Type B pancreatic cell (in vitro differentiated cells): ENCODE results near the gene SDK1. TPM values are rescaled to one million over a fixed set of nuclear protein-coding genes. Genes with fewer than 3 reads are reported as not detected.
A peak's percentile ranks its signal among the peaks of the same experiment; 100 is the strongest.

Experiments
- DNase-seq: peaks from one replicate; pipeline ENCODE4 v3.0.0; 2021; ENCODE audit warnings: mixed read lengths; ENCODE audit not compliant: unreplicated experiment; ENCODE audit errors: extremely low spot score
- H3K27ac Mint-ChIP-seq: 2 replicates; pipeline ENCODE4 v1.8.0; 2021; ENCODE audit warnings: mild to moderate bottlenecking, mixed read lengths
- H3K27me3 Mint-ChIP-seq: 2 replicates; pipeline ENCODE4 v1.8.0; 2021; ENCODE audit warnings: mixed read lengths
- H3K36me3 Mint-ChIP-seq: 2 replicates; pipeline ENCODE4 v1.8.0; 2021; ENCODE audit warnings: mixed read lengths
- H3K4me1 Mint-ChIP-seq: one replicate; pipeline ENCODE4 v1.8.0; 2021; ENCODE audit warnings: mixed read lengths; ENCODE audit not compliant: unreplicated experiment
- H3K4me3 Mint-ChIP-seq: 2 replicates; pipeline ENCODE4 v1.8.0; 2021; ENCODE audit warnings: mild to moderate bottlenecking, mixed read lengths
- H3K9me3 Mint-ChIP-seq: 2 replicates; pipeline ENCODE4 v1.8.0; 2021; ENCODE audit warnings: mixed read lengths
- CTCF ChIP-seq: fragments of 200-600 bp; sonication (generic); conservative IDR thresholded peaks from 2 replicates; pipeline ENCODE4 v1.5.0; 2021; ENCODE audit warnings: antibody characterized with exemption, mild to moderate bottlenecking
- total RNA-seq: library from RNA; stranded (reverse); gene quantifications from 2 replicates; pipeline ENCODE4 v1.2.1, GENCODE V29; 2021; ENCODE audit warnings: low replicate concordance

The SDK1 gene
- total RNA-seq, 1 donor from 2014 or later = 26.1 TPM

GRCh38 chr7:3301831-3302618 is 973 bp downstream of the SDK1 start:
- Mint-ChIP-seq H3K27me3 (peaks cover 28% of the 10 kb centered on the region), H3K27ac (peak overlapping the region; percentile 86), H3K4me1 (peaks cover 21% of the 10 kb centered on the region), H3K4me3 (peak overlapping the region; percentile 92), H3K9me3 (no peaks in the 10 kb centered on the region), H3K36me3 (no peaks in the 10 kb centered on the region)
- no peak for DNase-seq
- TF ChIP-seq CTCF = peak; percentile 63

DNA sequence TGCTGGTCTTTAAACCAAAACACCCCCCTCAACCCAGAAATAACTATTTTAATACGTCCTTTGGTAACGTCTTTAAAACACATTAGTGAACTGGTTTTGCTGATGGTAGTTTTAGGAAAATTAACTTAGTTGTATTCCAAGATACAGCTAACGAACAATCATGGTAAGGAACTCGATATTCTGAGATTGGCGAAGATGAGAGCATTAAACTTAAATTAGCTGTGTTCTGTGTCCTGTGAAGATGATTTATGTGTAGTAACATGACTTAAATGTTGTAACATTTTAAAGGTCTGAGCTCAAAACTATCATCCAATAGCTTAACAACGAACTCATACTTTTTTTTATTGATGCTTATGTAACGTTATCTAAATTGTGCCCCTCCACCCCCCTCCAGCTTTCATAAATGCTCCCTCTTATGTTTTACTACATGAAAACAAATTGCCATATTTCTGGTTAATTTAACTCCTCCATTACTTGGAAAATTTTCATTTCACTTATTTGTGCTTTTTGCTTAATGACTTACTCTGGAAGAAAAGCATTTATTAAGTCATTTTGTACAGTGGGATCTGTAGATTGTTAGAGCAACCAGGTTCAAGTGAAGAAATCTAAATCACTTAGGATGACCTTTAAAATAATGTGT is 1.7 kb downstream of the SDK1 start:
- no peak for DNase-seq
- Mint-ChIP-seq H3K4me3 (peak overlapping the region; percentile 92), H3K9me3 (no peaks in the 10 kb centered on the region), H3K4me1 (peaks cover 21% of the 10 kb centered on the region), H3K27me3 (peaks cover 25% of the 10 kb centered on the region), H3K27ac (peak overlapping the region; percentile 86), H3K36me3 (no peaks in the 10 kb centered on the region)
- no peak for TF ChIP-seq CTCF

GRCh38 chr7:3304131-3304530 is 3.1 kb downstream of the SDK1 start:
- H3K4me1 Mint-ChIP-seq = peaks cover 24% of the 10 kb centered on the region
- no peaks in the 10 kb centered on the region for H3K36me3 Mint-ChIP-seq
- TF ChIP-seq CTCF = no peak
- no peak overlapping the region for H3K27ac Mint-ChIP-seq
- H3K27me3 Mint-ChIP-seq = peaks cover 22% of the 10 kb centered on the region
- no peak for DNase-seq
- no peaks in the 10 kb centered on the region for H3K9me3 Mint-ChIP-seq
- H3K4me3 Mint-ChIP-seq = peak overlapping the region; percentile 70

DNA sequence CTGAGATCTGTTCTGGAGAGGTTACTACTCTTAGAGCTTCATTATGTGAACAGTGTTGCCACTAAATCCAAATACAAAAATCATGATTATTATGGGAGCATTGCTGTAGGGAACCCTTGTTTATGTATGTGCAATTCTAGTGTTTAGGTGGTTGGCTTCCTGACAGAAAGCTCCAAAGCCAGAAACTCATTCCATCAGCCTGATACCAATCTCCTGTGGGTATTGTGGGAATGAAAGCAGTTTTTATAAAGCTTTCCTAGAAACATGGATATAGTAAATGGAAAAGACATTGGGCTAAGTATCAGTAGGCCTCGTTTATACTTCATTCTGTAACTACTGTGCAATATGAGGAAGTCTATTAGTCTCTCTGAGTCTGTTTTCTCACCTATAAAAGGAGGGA is 6.4 kb downstream of the SDK1 start:
- Mint-ChIP-seq H3K27ac (no peak overlapping the region), H3K9me3 (no peaks in the 10 kb centered on the region), H3K4me3 (no peak overlapping the region), H3K36me3 (no peaks in the 10 kb centered on the region), H3K4me1 (peaks cover 11% of the 10 kb centered on the region), H3K27me3 (peaks cover 13% of the 10 kb centered on the region)
- DNase-seq = no peak
- TF ChIP-seq CTCF = no peak

GRCh38 chr7:3309140-3309539 is 8.1 kb downstream of the SDK1 start:
- H3K4me3 Mint-ChIP-seq = no peak overlapping the region
- no peak for TF ChIP-seq CTCF
- H3K36me3 Mint-ChIP-seq = no peaks in the 10 kb centered on the region
- DNase-seq = no peak
- H3K4me1 Mint-ChIP-seq = peaks cover 4% of the 10 kb centered on the region
- H3K27me3 Mint-ChIP-seq = peaks cover 1% of the 10 kb centered on the region
- no peak overlapping the region for H3K27ac Mint-ChIP-seq
- no peaks in the 10 kb centered on the region for H3K9me3 Mint-ChIP-seq
